ENCODE data around the gene LDLRAD3. TPM values are rescaled to one million over a fixed set of nuclear protein-coding genes. Genes with fewer than 3 reads are reported as not detected.

LDLRAD3 gene
- polyA plus RNA-seq, 1 donor (not counting 4 experiments of a cell fraction or from before 2014, with no cell fraction given): 13.1 TPM

DNA sequence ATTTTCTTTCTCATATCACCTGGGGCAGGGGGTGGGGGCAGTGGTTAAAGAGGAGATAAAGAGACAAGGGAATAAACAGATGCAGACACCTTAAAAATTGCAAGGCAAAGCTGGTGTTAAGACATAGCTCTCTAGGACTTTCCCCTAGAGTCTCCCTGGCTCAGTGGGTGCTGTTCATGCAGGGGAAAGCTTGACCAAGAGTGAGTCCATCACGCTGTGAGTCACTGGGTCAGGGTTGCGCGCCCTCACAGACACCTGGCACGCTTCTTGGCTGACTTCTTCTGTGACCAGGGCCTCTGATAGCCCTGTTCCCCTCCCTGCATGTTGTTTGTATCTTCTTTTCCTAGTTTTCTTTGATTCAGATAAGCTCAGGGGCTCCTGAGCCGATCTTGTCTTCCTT, 313.5 kb downstream of the LDLRAD3 start:
- no peaks in the 10 kb centered on the region for H4K20me1 ChIP-seq (ENCODE audit: control insufficient read depth, extremely low read depth, insufficient read depth, low read length)
- no peaks in the 10 kb centered on the region for H3K36me3 ChIP-seq (ENCODE audit: control insufficient read depth in 2 of 2, extremely low read depth in 1 of 2, insufficient read depth in 2 of 2, low read length in 2 of 2)
- peaks cover 32% of the 10 kb centered on the region for H3K4me1 ChIP-seq (ENCODE audit: control insufficient read depth, extremely low read depth, insufficient read depth, low read length)
- no peak overlapping the region for H3K27ac ChIP-seq (ENCODE audit: control insufficient read depth, insufficient read depth, low read length)
- no peak overlapping the region for H3K4me3 ChIP-seq (ENCODE audit: control insufficient read depth in 2 of 3, extremely low read depth in 1 of 3, insufficient read depth in 2 of 3, low read depth in 1 of 3, low read length in 3 of 3)
- no peak overlapping the region for H3K9ac ChIP-seq (ENCODE audit: control insufficient read depth, extremely low read depth, insufficient read depth, low read length)
- FAIRE-seq (no peak), DNase-seq (ENCODE audit: low read depth, low spot score) (no peak)
- H3K79me2 ChIP-seq (ENCODE audit: control insufficient read depth, insufficient read depth, low read length): no peaks in the 10 kb centered on the region
- H3K9me3 ChIP-seq (ENCODE audit: control insufficient read depth, low read depth, low read length): peaks cover 2% of the 10 kb centered on the region
- TF ChIP-seq EZH2 (IDR thresholded peaks at IDR 0.05; ENCODE audit: low read length) (no peak), CTCF (optimal IDR thresholded peaks at IDR 0.05 in 1 of 3, IDR thresholded peaks at IDR 0.05 in 1 of 3, conservative IDR thresholded peaks at IDR 0.05 in 1 of 3; ENCODE audit: extremely low read depth in 1 of 3, insufficient read depth in 2 of 3, low read length in 3 of 3) (no peak)
- no peaks in the 10 kb centered on the region for H3K9me1 ChIP-seq (ENCODE audit: control insufficient read depth, extremely low read depth, insufficient read depth, low read length)
- H2AFZ ChIP-seq (ENCODE audit: control insufficient read depth, low read length): no peak overlapping the region
- H3K4me2 ChIP-seq (ENCODE audit: control insufficient read depth, extremely low read depth, insufficient read depth, low read depth, low read length): no peak overlapping the region
- H3K27me3 ChIP-seq (ENCODE audit: control insufficient read depth, extremely low read depth, insufficient read depth, low read length): no peaks in the 10 kb centered on the region
- dilution Hi-C loops (cut with MboI; ENCODE audit: extremely low pct_ligation_motif_present, low sequenced_read_pairs): no loop called here

DNA sequence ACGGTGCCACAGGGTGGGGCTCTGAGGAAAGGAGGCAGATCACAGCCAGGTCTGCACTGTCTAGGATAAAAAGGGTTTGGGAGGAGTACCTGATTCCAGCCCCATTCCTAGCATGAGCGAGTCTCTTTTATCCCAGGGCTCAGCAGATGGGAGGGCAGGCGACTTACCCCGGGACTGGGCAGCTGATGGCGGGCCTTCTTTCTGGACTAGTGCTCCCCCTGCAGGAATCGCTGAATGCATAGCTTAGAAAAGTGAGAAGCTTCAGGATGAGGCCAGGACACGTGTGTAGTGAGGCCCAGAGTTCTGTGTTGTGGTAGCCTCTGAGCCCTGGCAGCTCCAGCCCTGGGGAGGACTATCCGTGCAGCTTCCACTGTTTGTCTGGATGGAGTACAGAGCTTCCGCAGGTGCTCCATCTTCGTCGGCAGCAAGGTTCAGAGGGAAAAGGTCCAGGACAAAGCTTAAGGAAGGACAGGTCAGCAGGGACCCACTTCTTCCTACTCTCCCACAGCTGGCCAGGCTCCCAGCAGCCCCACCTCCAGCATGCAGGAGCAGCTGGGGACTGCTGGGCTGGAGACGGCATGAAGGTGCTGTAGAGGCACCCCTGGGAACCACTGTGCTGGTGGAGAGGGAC, 315.0 kb downstream of the LDLRAD3 start:
- Histone ChIP-seq H3K9ac (ENCODE audit: control insufficient read depth, extremely low read depth, insufficient read depth, low read length) (peak overlapping the region; percentile 6), H3K4me3 (ENCODE audit: control insufficient read depth in 2 of 3, extremely low read depth in 1 of 3, insufficient read depth in 2 of 3, low read depth in 1 of 3, low read length in 3 of 3) (no peak overlapping the region), H3K36me3 (ENCODE audit: control insufficient read depth in 2 of 2, extremely low read depth in 1 of 2, insufficient read depth in 2 of 2, low read length in 2 of 2) (no peaks in the 10 kb centered on the region), H2AFZ (ENCODE audit: control insufficient read depth, low read length) (peak overlapping the region; percentile 45), H3K79me2 (ENCODE audit: control insufficient read depth, insufficient read depth, low read length) (no peaks in the 10 kb centered on the region), H3K27ac (ENCODE audit: control insufficient read depth, insufficient read depth, low read length) (no peak overlapping the region), H3K27me3 (ENCODE audit: control insufficient read depth, extremely low read depth, insufficient read depth, low read length) (no peaks in the 10 kb centered on the region), H3K9me1 (ENCODE audit: control insufficient read depth, extremely low read depth, insufficient read depth, low read length) (no peaks in the 10 kb centered on the region), H3K4me1 (ENCODE audit: control insufficient read depth, extremely low read depth, insufficient read depth, low read length) (peaks cover 24% of the 10 kb centered on the region), H4K20me1 (ENCODE audit: control insufficient read depth, extremely low read depth, insufficient read depth, low read length) (no peaks in the 10 kb centered on the region), H3K4me2 (ENCODE audit: control insufficient read depth, extremely low read depth, insufficient read depth, low read depth, low read length) (peak overlapping the region; percentile 49), H3K9me3 (ENCODE audit: control insufficient read depth, low read depth, low read length) (peaks cover 2% of the 10 kb centered on the region)
- peak; percentile 83 for FAIRE-seq
- dilution Hi-C loops (cut with MboI; ENCODE audit: extremely low pct_ligation_motif_present, low sequenced_read_pairs): no loop called here
- TF ChIP-seq CTCF (optimal IDR thresholded peaks at IDR 0.05 in 1 of 3, IDR thresholded peaks at IDR 0.05 in 1 of 3, conservative IDR thresholded peaks at IDR 0.05 in 1 of 3; ENCODE audit: extremely low read depth in 1 of 3, insufficient read depth in 2 of 3, low read length in 3 of 3) (peak; percentile 80 to 84 (median 81)), EZH2 (IDR thresholded peaks at IDR 0.05; ENCODE audit: low read length) (no peak)
- DNase-seq (ENCODE audit: low read depth, low spot score): peak; percentile 15

Data from keratinocyte (primary cell).